Measurements from ENCODE around the gene NDUFS7.
A peak's percentile ranks its signal among the peaks of the same experiment; 100 is the strongest.

Gene NDUFS7

DNA sequence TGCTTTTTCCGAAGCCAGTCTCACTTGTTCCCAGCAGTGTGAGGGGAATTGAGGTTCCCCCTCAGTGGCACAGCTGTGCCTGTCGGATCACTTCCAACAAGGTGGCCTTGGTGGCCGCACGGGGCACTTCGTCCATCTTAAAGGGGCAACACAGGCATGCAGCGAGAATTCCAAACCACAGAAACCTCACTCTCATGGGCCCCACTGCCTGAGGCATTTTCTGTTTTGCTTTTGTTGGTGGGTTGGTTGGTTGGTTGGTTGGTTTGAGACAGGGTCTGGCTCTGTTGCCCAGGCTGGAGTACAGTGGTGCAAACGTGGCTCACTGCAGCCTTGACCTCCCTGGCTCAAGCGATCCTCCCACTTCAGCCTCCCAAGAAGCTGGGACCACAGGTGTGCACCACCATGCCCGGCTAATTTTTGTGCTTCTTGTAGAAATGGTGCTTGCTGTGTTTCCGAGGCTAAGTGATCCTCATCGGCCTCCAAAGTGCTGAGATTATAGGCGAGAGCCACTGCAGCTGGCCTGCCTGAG, 3.7 kb upstream of the NDUFS7 start:
- TF ChIP-seq, protein P1, sequence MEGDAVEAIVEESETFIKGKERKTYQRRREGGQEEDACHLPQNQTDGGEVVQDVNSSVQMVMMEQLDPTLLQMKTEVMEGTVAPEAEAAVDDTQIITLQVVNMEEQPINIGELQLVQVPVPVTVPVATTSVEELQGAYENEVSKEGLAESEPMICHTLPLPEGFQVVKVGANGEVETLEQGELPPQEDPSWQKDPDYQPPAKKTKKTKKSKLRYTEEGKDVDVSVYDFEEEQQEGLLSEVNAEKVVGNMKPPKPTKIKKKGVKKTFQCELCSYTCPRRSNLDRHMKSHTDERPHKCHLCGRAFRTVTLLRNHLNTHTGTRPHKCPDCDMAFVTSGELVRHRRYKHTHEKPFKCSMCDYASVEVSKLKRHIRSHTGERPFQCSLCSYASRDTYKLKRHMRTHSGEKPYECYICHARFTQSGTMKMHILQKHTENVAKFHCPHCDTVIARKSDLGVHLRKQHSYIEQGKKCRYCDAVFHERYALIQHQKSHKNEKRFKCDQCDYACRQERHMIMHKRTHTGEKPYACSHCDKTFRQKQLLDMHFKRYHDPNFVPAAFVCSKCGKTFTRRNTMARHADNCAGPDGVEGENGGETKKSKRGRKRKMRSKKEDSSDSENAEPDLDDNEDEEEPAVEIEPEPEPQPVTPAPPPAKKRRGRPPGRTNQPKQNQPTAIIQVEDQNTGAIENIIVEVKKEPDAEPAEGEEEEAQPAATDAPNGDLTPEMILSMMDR (IDR thresholded peaks at IDR 0.05) = no peak
- no peak overlapping the region for H3K4me3 ChIP-seq (ENCODE audit: low read depth in 1 of 2, low read length in 1 of 2)
- H3K27ac ChIP-seq = no peak overlapping the region
- H3K9me3 ChIP-seq = no peaks in the 10 kb centered on the region
- H3K4me1 ChIP-seq (ENCODE audit: control insufficient read depth in 1 of 2, insufficient read depth in 1 of 2, low read depth in 1 of 2, low read length in 1 of 2) = peaks cover 19 to 24% of the 10 kb centered on the region in 2 experiments
- H3K27me3 ChIP-seq = peaks cover 21% of the 10 kb centered on the region
- no peaks in the 10 kb centered on the region for H3K36me3 ChIP-seq

DNA sequence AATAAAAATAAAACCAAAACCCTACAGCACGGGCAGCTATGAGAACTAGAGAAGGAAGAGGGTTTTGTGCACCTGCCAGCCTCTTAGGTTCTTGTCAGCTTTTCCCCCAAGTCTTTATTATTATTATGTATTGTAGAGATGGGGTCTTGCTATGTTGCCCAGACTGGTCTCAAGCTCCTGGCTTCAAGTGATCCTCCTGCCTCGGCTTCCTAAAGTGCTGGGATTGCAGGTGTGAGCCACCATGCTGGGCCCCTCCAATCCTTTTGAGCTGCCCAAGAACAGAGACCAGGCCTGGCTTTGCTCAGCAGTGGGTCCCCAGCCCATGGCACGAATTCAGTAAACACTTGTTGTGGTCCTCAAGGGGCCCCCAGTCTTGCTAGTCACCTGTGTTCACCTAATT, 1.5 kb upstream of the NDUFS7 start:
- H3K4me1 ChIP-seq (ENCODE audit: control insufficient read depth in 1 of 2, insufficient read depth in 1 of 2, low read depth in 1 of 2, low read length in 1 of 2) = peaks cover 19 to 26% of the 10 kb centered on the region in 2 experiments
- H3K36me3 ChIP-seq = peaks cover 6% of the 10 kb centered on the region
- TF ChIP-seq, protein P1 (IDR thresholded peaks at IDR 0.05) = no peak
- no peak overlapping the region for H3K4me3 ChIP-seq (ENCODE audit: low read depth in 1 of 2, low read length in 1 of 2)
- no peaks in the 10 kb centered on the region for H3K9me3 ChIP-seq
- H3K27me3 ChIP-seq = peaks cover 21% of the 10 kb centered on the region
- no peak overlapping the region for H3K27ac ChIP-seq

- peaks cover 6% of the 10 kb centered on the region for H3K36me3 ChIP-seq
- H3K4me3 ChIP-seq (ENCODE audit: low read depth in 1 of 2, low read length in 1 of 2) = peak overlapping the region; percentile 75 to 78
- TF ChIP-seq, protein P1 (IDR thresholded peaks at IDR 0.05) = no peak
- H3K27ac ChIP-seq = peak overlapping the region; percentile 77
- H3K27me3 ChIP-seq = peaks cover 21% of the 10 kb centered on the region
- no peaks in the 10 kb centered on the region for H3K9me3 ChIP-seq
- H3K4me1 ChIP-seq (ENCODE audit: control insufficient read depth in 1 of 2, insufficient read depth in 1 of 2, low read depth in 1 of 2, low read length in 1 of 2) = peaks cover 19 to 26% of the 10 kb centered on the region in 2 experiments
These were observed 743 bp upstream of the NDUFS7 start for GRCh38 chr19:1383017-1383311.

DNA sequence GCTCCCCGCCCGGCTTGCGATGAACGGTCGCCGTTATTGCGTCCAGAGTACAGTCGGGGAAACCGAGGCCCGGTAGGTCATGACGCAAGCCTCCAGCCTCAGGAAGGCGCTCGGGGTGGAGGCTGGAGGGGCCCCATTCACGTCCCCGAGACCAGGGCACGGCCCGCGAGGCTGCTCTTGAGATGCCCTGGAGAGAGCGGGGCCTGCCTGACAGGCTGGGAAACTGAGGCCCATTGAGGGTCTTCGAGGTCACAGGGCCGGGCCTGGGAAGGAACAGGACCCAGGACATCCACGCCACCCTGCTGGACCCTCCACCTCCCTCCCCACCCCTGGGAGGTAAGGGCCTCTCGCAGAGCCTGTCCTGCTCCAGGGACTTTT, 367 bp downstream of the NDUFS7 start:
- TF ChIP-seq, protein P1 (IDR thresholded peaks at IDR 0.05) = no peak
- peaks cover 21% of the 10 kb centered on the region for H3K27me3 ChIP-seq

DNA sequence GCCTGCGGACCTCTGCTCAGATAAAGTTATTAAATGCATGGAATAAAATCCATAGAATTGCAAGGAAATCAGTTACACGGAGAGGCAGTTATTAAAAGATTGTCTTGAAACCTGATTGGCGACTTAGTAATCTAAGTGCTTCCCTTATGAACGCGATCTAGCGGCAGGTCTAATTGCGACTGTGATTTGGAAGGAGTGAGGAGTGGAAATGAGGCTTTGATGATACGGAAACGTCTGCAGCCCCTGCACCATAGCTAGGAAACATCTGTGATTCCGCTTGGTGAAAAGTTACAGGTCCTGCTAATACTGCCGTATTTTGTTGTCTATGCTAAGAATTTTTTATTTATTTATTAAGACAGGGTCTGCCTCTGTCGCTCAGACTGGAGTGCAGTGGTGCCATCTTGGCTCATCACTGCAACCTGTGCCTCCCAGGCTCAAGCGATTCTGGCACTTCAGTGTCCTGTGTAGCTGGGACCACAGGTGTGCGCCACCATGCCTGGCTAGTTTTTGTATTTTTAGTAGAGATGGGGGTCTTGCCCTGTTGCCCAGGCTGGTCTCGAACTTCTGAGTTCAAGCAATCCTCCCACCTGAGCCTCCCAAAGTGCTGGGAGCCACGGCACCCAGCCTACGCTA, 887 bp downstream of the NDUFS7 start:
- Histone ChIP-seq H3K36me3 (peaks cover 22% of the 10 kb centered on the region), H3K27me3 (peaks cover 21% of the 10 kb centered on the region)

More for the DNA sequence above, 367 bp downstream of the NDUFS7 start:
- H3K36me3 ChIP-seq = peaks cover 17% of the 10 kb centered on the region
- peak overlapping the region; percentile 77 for H3K27ac ChIP-seq
- peaks cover 19 to 26% of the 10 kb centered on the region in 2 experiments for H3K4me1 ChIP-seq (ENCODE audit: control insufficient read depth in 1 of 2, insufficient read depth in 1 of 2, low read depth in 1 of 2, low read length in 1 of 2)
- H3K9me3 ChIP-seq = no peaks in the 10 kb centered on the region
- peak overlapping the region; percentile 75 to 78 for H3K4me3 ChIP-seq (ENCODE audit: low read depth in 1 of 2, low read length in 1 of 2)

More for the DNA sequence above, 887 bp downstream of the NDUFS7 start:
- TF ChIP-seq, protein P1 (IDR thresholded peaks at IDR 0.05) = no peak
- Histone ChIP-seq H3K9me3 (no peaks in the 10 kb centered on the region), H3K4me3 (ENCODE audit: low read depth in 1 of 2, low read length in 1 of 2) (peak overlapping the region; percentile 75 to 78), H3K4me1 (ENCODE audit: control insufficient read depth in 1 of 2, insufficient read depth in 1 of 2, low read depth in 1 of 2, low read length in 1 of 2) (peaks cover 19 to 26% of the 10 kb centered on the region in 2 experiments), H3K27ac (peak overlapping the region; percentile 77)

Data from neutrophil (primary cell).